PC-3 (cell line): ENCODE measurements around the gene RBM10. TPM values are rescaled to one million over a fixed set of nuclear protein-coding genes. Genes with fewer than 3 reads are reported as not detected.

Experiments used
- ATAC-seq: fragments of 200-7000 bp; cut with Tn5 transposase; 2 replicates; pipeline ENCODE4 v1.9.1; 2020; ENCODE audit warnings: mild to moderate bottlenecking, moderate library complexity
- BruUV-seq: library from RNA; stranded (reverse); fragments of 400-500 nt; replicated peaks from 2 replicates; lab custom pipeline; 2021; lab: Mats Ljungman, UMichigan
- CTCF ChIA-PET: fragments of 300-600 bp; sonication (Branson Sonifier 250); formaldehyde crosslinking; loops from one replicate; lab custom pipeline; 2022; ENCODE audit warnings: antibody characterized with exemption; lab: Charles Lee
- POLR2A ChIA-PET: fragments of 300-600 bp; sonication (Branson Sonifier 250); formaldehyde crosslinking; loops from one replicate; lab custom pipeline; 2022; ENCODE audit warnings: antibody characterized with exemption; ENCODE audit not compliant: unreplicated experiment; lab: Charles Lee
- DNase-seq: peaks from one replicate; pipeline ENCODE4 v3.0.0-alpha.2; 2015
- H2AFZ ChIP-seq: fragments of 300-600 bp; sonication (generic); 2 replicates; pipeline ENCODE4 v1.6.0; 2016; ENCODE audit warnings: antibody characterized with exemption, low read length
- H3F3A ChIP-seq: fragments of 300-600 bp; sonication (generic); one replicate; pipeline ENCODE4 v1.6.0; 2017; ENCODE audit warnings: antibody characterized with exemption, low read length, control low read depth, mild to moderate bottlenecking; ENCODE audit not compliant: unreplicated experiment
- H3K27ac ChIP-seq: fragments of 300-600 bp; sonication (generic); 2 replicates; pipeline ENCODE4 v1.5.1; 2016; ENCODE audit warnings: mild to moderate bottlenecking, low read length
- H3K27me3 ChIP-seq: fragments of 300-600 bp; sonication (generic); 2 replicates; pipeline ENCODE4 v1.6.1; 2016; ENCODE audit warnings: low read length, mixed read lengths
- H3K36me3 ChIP-seq: fragments of 300-600 bp; sonication (generic); 2 replicates; pipeline ENCODE4 v1.6.1; 2016; ENCODE audit warnings: low read depth, mixed run types, low read length, mixed read lengths
- H3K4me1 ChIP-seq: fragments of 300-600 bp; sonication (generic); 2 replicates; pipeline ENCODE4 v1.5.1; 2016; ENCODE audit warnings: low read length; ENCODE audit not compliant: insufficient read depth
- H3K4me2 ChIP-seq: fragments of 300-600 bp; sonication (generic); 2 replicates; pipeline ENCODE4 v1.6.0; 2016; ENCODE audit warnings: low read length
- H3K4me3 ChIP-seq: fragments of 300-600 bp; sonication (generic); 2 replicates; pipeline ENCODE4 v1.5.1; 2016; ENCODE audit warnings: mild to moderate bottlenecking, low read length, mixed read lengths
- H3K79me2 ChIP-seq: fragments of 300-600 bp; sonication (generic); 2 replicates; pipeline ENCODE4 v1.6.1; 2017; ENCODE audit warnings: low read length, mixed read lengths
- H3K9ac ChIP-seq: fragments of 300-600 bp; sonication (generic); 2 replicates; pipeline ENCODE4 v1.6.0; 2016; ENCODE audit warnings: mild to moderate bottlenecking, low read length
- H3K9me2 ChIP-seq: fragments of 300-600 bp; sonication (generic); replicated peaks from 2 replicates; pipeline ENCODE4 v1.6.1; 2016; ENCODE audit warnings: mixed run types, low read length, mixed read lengths
- H3K9me3 ChIP-seq: fragments of 300-600 bp; sonication (generic); 2 replicates; pipeline ENCODE4 v1.6.1; 2016; ENCODE audit warnings: low read length, mixed read lengths
- H4K20me1 ChIP-seq: fragments of 300-600 bp; sonication (generic); 2 replicates; pipeline ENCODE4 v1.6.1; 2016; ENCODE audit warnings: low read length, mixed read lengths
- EZH2 ChIP-seq: fragments of 300-600 bp; sonication (generic); IDR thresholded peaks from one replicate; pipeline ENCODE4 v1.6.1; 2017; ENCODE audit warnings: antibody characterized with exemption, mild to moderate bottlenecking, low read length; ENCODE audit not compliant: unreplicated experiment
- EZH2phosphoT487 ChIP-seq: fragments of 300-600 bp; sonication (generic); IDR thresholded peaks from 2 replicates; pipeline ENCODE4 v1.6.1; 2018; ENCODE audit warnings: mild to moderate bottlenecking, antibody characterized with exemption, low read length, borderline replicate concordance
- intact Hi-C: fragments of 100-400 bp; cut with micrococcal nuclease; formaldehyde crosslinking; loops from 2 replicates; pipeline ENCODE4 v1.9.0; 2023
- total RNA-seq: library from RNA; depleted of rRNA; stranded (reverse); fragments of >200 nt; gene quantifications from 2 replicates; pipeline ENCODE4 v1.2.3, GENCODE V29; 2014
- TF ChIP-seq, protein P1 (sequence below): fragments of 300-600 bp; sonication (generic); conservative IDR thresholded peaks from 2 replicates; pipeline ENCODE4 v1.5.1; 2017; ENCODE audit warnings: antibody characterized with exemption, low read depth, mild to moderate bottlenecking, low read length

RBM10 gene
- total RNA-seq, 1 experiment from 2014 or later, result 71.5 TPM

DNA sequence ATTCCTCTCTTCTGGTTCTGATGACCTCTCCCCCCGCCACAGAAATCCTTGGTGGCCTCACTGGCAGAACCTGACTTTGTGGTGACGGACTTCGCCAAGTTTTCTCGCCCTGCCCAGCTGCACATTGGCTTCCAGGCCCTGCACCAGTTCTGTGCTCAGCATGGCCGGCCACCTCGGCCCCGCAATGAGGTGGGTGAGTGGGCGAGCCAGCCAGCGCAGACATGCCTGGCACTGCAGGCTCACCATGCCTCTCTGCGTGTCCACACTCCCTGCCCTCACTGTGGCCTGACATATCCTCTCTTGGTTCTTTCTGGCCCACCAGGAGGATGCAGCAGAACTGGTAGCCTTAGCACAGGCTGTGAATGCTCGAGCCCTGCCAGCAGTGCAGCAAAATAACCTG lies 57.3 kb downstream of the RBM10 start:
- ChIA-PET CTCF (no interaction called here), POLR2A (no interaction called here)
- no peak overlapping the region for H2AFZ ChIP-seq
- peaks cover 16% of the 10 kb centered on the region for H4K20me1 ChIP-seq
- H3K9me3 ChIP-seq, result no peaks in the 10 kb centered on the region
- BruUV-seq, result no TSS peak
- H3K4me1 ChIP-seq, result peaks cover 15% of the 10 kb centered on the region
- H3K9ac ChIP-seq, result no peak overlapping the region
- peaks cover 4% of the 10 kb centered on the region for H3F3A ChIP-seq
- no peak overlapping the region for H3K4me2 ChIP-seq
- intact Hi-C loops, result no loop called here
- H3K79me2 ChIP-seq, result peaks cover 39% of the 10 kb centered on the region
- H3K27ac ChIP-seq, result no peak overlapping the region
- no peak for TF ChIP-seq EZH2
- TF ChIP-seq, protein P1, sequence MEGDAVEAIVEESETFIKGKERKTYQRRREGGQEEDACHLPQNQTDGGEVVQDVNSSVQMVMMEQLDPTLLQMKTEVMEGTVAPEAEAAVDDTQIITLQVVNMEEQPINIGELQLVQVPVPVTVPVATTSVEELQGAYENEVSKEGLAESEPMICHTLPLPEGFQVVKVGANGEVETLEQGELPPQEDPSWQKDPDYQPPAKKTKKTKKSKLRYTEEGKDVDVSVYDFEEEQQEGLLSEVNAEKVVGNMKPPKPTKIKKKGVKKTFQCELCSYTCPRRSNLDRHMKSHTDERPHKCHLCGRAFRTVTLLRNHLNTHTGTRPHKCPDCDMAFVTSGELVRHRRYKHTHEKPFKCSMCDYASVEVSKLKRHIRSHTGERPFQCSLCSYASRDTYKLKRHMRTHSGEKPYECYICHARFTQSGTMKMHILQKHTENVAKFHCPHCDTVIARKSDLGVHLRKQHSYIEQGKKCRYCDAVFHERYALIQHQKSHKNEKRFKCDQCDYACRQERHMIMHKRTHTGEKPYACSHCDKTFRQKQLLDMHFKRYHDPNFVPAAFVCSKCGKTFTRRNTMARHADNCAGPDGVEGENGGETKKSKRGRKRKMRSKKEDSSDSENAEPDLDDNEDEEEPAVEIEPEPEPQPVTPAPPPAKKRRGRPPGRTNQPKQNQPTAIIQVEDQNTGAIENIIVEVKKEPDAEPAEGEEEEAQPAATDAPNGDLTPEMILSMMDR, result no peak
- no peak for TF ChIP-seq EZH2phosphoT487
- H3K36me3 ChIP-seq, result peaks cover 82% of the 10 kb centered on the region
- H3K4me3 ChIP-seq, result no peak overlapping the region
- DNase-seq (no peak), ATAC-seq (no peak)
- H3K9me2 ChIP-seq, result no peaks in the 10 kb centered on the region
- H3K27me3 ChIP-seq, result no peaks in the 10 kb centered on the region

DNA sequence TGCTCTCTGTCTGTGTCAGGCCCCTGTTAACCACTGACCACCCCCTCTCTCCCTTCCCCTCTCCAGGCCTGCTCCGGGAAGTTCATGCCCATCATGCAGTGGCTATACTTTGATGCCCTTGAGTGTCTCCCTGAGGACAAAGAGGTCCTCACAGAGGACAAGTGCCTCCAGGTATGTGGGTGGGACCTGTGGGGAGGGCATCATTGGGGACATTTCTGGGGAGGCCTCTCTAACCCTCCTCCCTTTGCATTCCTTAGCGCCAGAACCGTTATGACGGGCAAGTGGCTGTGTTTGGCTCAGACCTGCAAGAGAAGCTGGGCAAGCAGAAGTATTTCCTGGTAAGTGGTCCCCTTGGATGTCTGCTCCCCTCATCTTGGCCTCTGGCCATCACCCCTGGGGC lies 57.9 kb downstream of the RBM10 start:
- H4K20me1 ChIP-seq, result peaks cover 13% of the 10 kb centered on the region
- TF ChIP-seq EZH2phosphoT487 (no peak), EZH2 (no peak)
- TF ChIP-seq, protein P1, result no peak
- no peaks in the 10 kb centered on the region for H3K9me3 ChIP-seq
- BruUV-seq, result TSS peak; percentile 20
- peaks cover 33% of the 10 kb centered on the region for H3K79me2 ChIP-seq
- H3K9ac ChIP-seq, result no peak overlapping the region
- peaks cover 4% of the 10 kb centered on the region for H3F3A ChIP-seq
- H3K9me2 ChIP-seq, result no peaks in the 10 kb centered on the region
- H2AFZ ChIP-seq, result no peak overlapping the region
- H3K4me2 ChIP-seq, result no peak overlapping the region
- ChIA-PET POLR2A (no interaction called here), CTCF (no interaction called here)
- no peak for DNase-seq
- no peak overlapping the region for H3K27ac ChIP-seq
- peaks cover 84% of the 10 kb centered on the region for H3K36me3 ChIP-seq
- H3K4me1 ChIP-seq, result peaks cover 14% of the 10 kb centered on the region
- no peaks in the 10 kb centered on the region for H3K27me3 ChIP-seq
- H3K4me3 ChIP-seq, result no peak overlapping the region
- intact Hi-C loops, result no loop called here
- no peak for ATAC-seq

- ATAC-seq, result no peak
- Histone ChIP-seq H3K36me3 (peaks cover 80% of the 10 kb centered on the region), H3K9me3 (no peaks in the 10 kb centered on the region), H3K9me2 (no peaks in the 10 kb centered on the region), H3F3A (no peaks in the 10 kb centered on the region), H3K27me3 (no peaks in the 10 kb centered on the region), H3K4me3 (no peak overlapping the region), H4K20me1 (peaks cover 13% of the 10 kb centered on the region), H3K4me1 (peaks cover 9% of the 10 kb centered on the region), H3K4me2 (no peak overlapping the region), H3K9ac (no peak overlapping the region), H2AFZ (no peak overlapping the region), H3K79me2 (peaks cover 22% of the 10 kb centered on the region), H3K27ac (no peak overlapping the region)
- CTCF ChIA-PET, result no interaction called here
- no peak for DNase-seq
- no TSS peak for BruUV-seq
- intact Hi-C loops, result no loop called here
- TF ChIP-seq, protein P1, result no peak
- TF ChIP-seq EZH2phosphoT487 (no peak), EZH2 (no peak)
- POLR2A ChIA-PET, result no interaction called here
Observed at GRCh38 chrX:47204970-47205369, 59.9 kb downstream of the RBM10 start.
